Measurements from ENCODE around the gene LCMT1. TPM values are rescaled to one million over a fixed set of nuclear protein-coding genes. Genes with fewer than 3 reads are reported as not detected.

LCMT1 gene
- total and polyA plus RNA-seq, 2 of the 13 experiments (the other 11 are each of a cell fraction or from before 2014, with no cell fraction given) = 41.2 to 48.7 TPM

DNA sequence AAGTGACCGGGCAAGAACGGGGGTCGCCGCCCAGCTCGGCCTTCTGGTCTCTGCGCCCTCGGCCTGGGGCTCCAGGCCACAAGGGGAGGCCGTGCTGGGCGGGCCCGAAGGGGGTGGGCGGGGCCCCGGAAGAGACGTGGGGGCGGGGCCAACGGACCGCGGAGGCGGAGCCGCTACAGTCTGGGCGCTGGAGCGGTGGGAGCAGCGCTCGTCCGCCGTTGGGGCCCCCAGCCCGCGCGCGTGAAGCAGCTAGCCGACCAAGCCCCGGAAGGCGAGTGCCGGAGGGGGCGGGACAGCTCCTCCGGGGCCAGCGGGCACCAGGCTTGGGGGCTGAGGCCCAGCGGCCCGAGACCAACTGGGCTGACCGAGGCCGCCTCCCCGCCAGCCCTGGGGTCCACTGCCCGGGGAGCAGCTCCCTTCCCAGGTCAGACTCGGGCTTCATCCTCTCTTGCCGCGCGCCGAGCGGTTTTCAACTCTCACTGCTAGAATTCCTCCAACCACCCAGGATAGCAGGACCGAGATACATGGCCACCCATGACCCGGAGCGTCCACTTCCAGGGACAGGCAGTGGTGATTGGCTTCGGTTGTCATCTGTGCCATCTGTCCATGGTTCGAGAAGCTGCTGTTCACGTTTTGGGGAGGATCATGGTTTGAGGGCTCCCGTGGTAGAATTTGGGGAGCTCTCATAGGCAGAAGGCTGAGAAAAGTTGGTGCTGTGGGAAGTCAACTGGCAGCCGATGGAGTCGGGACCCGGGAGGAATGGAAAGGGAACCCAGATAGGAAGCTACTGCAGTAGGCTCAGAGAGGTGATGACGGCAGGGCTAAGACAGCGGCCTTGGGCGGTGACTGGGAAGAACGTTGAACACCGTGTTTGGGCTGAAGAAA, 44.6 kb upstream of the LCMT1 start (continued):
- TF ChIP-seq SMAD1 (CRISPR knock-in tag; IDR thresholded peaks at IDR 0.05; ENCODE audit: borderline replicate concordance, low read depth) (0 out of 2 replicates have a peak, but pooled peaks have one; percentile 9), ATF7 (IDR thresholded peaks at IDR 0.05) (no peak), ATF7 (CRISPR knock-in tag; IDR thresholded peaks at IDR 0.05) (peak; percentile 38; the same call in 1 of the 2 replicates), IKZF4 (CRISPR knock-in tag; IDR thresholded peaks at IDR 0.05; ENCODE audit: borderline replicate concordance, low read depth, not compliant biosample characterization) (peak; percentile 82), ZMYM4 (CRISPR knock-in tag; IDR thresholded peaks at IDR 0.05) (peak; percentile 79), KDM5B (CRISPR knock-in tag; IDR thresholded peaks at IDR 0.05; ENCODE audit: borderline replicate concordance) (peak; percentile 83; the same call in 1 of the 2 replicates), GABPA (IDR thresholded peaks at IDR 0.05; ENCODE audit: low read depth, low read length) (peak; percentile 58), GABPA (CRISPR knock-in tag; IDR thresholded peaks at IDR 0.05; ENCODE audit: low read depth) (peak; percentile 77), ZBTB38 (CRISPR knock-in tag; IDR thresholded peaks at IDR 0.05) (0 out of 2 replicates have a peak, but pooled peaks have one; percentile 13), KMT2B (CRISPR knock-in tag; IDR thresholded peaks at IDR 0.05) (no peak), ZNF883 (CRISPR knock-in tag; IDR thresholded peaks at IDR 0.05; ENCODE audit: not compliant biosample characterization) (peak; percentile 87), ZBTB7A (CRISPR knock-in tag; IDR thresholded peaks at IDR 0.05) (peak; percentile 62), ZNF101 (CRISPR knock-in tag; IDR thresholded peaks at IDR 0.05; ENCODE audit: borderline replicate concordance, low read depth) (no peak), MYC (CRISPR knock-in tag; IDR thresholded peaks at IDR 0.05; ENCODE audit: borderline replicate concordance) (peak; percentile 61; the same call in 1 of the 2 replicates), BCL6 (CRISPR knock-in tag; IDR thresholded peaks at IDR 0.05) (peak; percentile 26; the same call in 1 of the 2 replicates), FOXO1 (CRISPR knock-in tag; IDR thresholded peaks at IDR 0.05) (peak; percentile 16; the same call in 1 of the 2 replicates), NR3C1 (CRISPR knock-in tag; IDR thresholded peaks at IDR 0.05) (no peak), HMGA1 (CRISPR knock-in tag; conservative IDR thresholded peaks at IDR 0.05) (no peak), ZNF136 (CRISPR knock-in tag; IDR thresholded peaks at IDR 0.05; ENCODE audit: low read depth) (no peak), ASH2L (IDR thresholded peaks at IDR 0.05; ENCODE audit: insufficient read length, low read depth, low read length) (peak; percentile 22), SPEN (CRISPR knock-in tag; IDR thresholded peaks at IDR 0.05; ENCODE audit: low read depth) (peak; percentile 67), MTF1 (CRISPR knock-in tag; IDR thresholded peaks at IDR 0.05) (no peak), ZMAT3 (CRISPR knock-in tag; conservative IDR thresholded peaks at IDR 0.05) (no peak)
- TF ChIP-seq, protein P1, sequence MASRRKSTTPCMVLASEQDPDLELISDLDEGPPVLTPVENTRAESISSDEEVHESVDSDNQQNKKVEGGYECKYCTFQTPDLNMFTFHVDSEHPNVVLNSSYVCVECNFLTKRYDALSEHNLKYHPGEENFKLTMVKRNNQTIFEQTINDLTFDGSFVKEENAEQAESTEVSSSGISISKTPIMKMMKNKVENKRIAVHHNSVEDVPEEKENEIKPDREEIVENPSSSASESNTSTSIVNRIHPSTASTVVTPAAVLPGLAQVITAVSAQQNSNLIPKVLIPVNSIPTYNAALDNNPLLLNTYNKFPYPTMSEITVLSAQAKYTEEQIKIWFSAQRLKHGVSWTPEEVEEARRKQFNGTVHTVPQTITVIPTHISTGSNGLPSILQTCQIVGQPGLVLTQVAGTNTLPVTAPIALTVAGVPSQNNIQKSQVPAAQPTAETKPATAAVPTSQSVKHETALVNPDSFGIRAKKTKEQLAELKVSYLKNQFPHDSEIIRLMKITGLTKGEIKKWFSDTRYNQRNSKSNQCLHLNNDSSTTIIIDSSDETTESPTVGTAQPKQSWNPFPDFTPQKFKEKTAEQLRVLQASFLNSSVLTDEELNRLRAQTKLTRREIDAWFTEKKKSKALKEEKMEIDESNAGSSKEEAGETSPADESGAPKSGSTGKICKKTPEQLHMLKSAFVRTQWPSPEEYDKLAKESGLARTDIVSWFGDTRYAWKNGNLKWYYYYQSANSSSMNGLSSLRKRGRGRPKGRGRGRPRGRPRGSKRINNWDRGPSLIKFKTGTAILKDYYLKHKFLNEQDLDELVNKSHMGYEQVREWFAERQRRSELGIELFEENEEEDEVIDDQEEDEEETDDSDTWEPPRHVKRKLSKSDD (CRISPR knock-in tag; IDR thresholded peaks at IDR 0.05; ENCODE audit: low read depth) = 0 out of 2 replicates have a peak, but pooled peaks have one; percentile 21
- TF ChIP-seq, protein P2, sequence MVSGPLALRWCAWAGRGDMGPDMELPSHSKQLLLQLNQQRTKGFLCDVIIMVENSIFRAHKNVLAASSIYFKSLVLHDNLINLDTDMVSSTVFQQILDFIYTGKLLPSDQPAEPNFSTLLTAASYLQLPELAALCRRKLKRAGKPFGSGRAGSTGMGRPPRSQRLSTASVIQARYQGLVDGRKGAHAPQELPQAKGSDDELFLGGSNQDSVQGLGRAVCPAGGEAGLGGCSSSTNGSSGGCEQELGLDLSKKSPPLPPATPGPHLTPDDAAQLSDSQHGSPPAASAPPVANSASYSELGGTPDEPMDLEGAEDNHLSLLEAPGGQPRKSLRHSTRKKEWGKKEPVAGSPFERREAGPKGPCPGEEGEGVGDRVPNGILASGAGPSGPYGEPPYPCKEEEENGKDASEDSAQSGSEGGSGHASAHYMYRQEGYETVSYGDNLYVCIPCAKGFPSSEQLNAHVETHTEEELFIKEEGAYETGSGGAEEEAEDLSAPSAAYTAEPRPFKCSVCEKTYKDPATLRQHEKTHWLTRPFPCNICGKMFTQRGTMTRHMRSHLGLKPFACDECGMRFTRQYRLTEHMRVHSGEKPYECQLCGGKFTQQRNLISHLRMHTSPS (CRISPR knock-in tag; IDR thresholded peaks at IDR 0.05; ENCODE audit: low read depth) = no peak
- TF ChIP-seq, protein P3, sequence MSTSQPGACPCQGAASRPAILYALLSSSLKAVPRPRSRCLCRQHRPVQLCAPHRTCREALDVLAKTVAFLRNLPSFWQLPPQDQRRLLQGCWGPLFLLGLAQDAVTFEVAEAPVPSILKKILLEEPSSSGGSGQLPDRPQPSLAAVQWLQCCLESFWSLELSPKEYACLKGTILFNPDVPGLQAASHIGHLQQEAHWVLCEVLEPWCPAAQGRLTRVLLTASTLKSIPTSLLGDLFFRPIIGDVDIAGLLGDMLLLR (CRISPR knock-in tag; IDR thresholded peaks at IDR 0.05) = no peak
